Gastroesophageal sphincter (tissue), 3 donors: ENCODE results near the gene GSC2.

Experiments used
- POLR2AphosphoS5 ChIP-seq: sonication (generic); formaldehyde crosslinking; IDR thresholded peaks from one replicate; pipeline ENCODE4 v1.6.1; 2017; ENCODE audit warnings: antibody characterized with exemption
- TF ChIP-seq, protein P1 (sequence below), 4 experiments: fragments of 200-600 bp in 2 of 4; fragments of 450-650 bp in 2 of 4; sonication (generic) in 1 of 4; IDR thresholded peaks; one replicate each; pipeline ENCODE4 v1.5.1; 2017 to 2019; ENCODE audit warnings: antibody characterized with exemption in 4 of 4, mild to moderate bottlenecking in 2 of 4, moderate library complexity in 2 of 4

DNA sequence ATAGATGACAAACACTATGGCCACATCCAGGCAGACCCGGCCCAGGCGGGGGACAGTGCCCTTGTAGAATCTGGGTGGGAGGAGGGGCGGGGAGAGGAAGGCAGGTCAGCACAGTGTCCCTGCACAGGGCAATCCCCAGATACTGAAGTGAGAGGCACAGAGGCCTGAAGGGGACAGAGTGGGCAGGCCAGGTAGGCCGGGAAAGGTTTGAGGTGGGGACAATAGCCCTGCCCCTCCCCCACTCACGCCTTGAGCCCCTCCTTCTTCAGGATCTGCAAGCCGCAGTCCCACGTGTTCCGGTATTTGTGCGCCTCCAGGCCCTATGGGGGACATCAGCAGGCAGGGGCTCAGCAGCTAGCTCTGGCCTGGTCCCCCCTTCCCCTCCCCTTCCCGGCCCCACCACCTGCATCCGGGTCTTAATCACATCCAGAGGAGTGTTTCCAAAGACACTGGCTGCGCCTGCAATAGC lies 26.1 kb upstream of the GSC2 start:
- TF ChIP-seq POLR2AphosphoS5, result no peak
- TF ChIP-seq, protein P1, sequence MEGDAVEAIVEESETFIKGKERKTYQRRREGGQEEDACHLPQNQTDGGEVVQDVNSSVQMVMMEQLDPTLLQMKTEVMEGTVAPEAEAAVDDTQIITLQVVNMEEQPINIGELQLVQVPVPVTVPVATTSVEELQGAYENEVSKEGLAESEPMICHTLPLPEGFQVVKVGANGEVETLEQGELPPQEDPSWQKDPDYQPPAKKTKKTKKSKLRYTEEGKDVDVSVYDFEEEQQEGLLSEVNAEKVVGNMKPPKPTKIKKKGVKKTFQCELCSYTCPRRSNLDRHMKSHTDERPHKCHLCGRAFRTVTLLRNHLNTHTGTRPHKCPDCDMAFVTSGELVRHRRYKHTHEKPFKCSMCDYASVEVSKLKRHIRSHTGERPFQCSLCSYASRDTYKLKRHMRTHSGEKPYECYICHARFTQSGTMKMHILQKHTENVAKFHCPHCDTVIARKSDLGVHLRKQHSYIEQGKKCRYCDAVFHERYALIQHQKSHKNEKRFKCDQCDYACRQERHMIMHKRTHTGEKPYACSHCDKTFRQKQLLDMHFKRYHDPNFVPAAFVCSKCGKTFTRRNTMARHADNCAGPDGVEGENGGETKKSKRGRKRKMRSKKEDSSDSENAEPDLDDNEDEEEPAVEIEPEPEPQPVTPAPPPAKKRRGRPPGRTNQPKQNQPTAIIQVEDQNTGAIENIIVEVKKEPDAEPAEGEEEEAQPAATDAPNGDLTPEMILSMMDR (IDR thresholded peaks at IDR 0.05), result no peak
